SK-N-SH (cell line): ENCODE measurements around the gene RILPL1. TPM values are rescaled to one million over a fixed set of nuclear protein-coding genes. Genes with fewer than 3 reads are reported as not detected.

Experiments used
- CTCF ChIA-PET: fragments of 300-600, 350-600 bp; formaldehyde crosslinking; extraction: SDS; loops from one replicate; lab custom pipeline; 2021; lab: Yijun Ruan, JAX
- POLR2A ChIA-PET: fragments of 350-600 bp; sonication (Branson Sonifier 250); formaldehyde crosslinking; extraction: SDS; loops from one replicate; lab custom pipeline; 2020; ENCODE audit warnings: antibody characterized with exemption, inconsistent platforms; lab: Yijun Ruan, JAX
- DNase-seq: peaks from one replicate; pipeline ENCODE4 v3.0.0; 2012
- H2AFZ ChIP-seq: fragments of 200-600 bp; sonication (generic); 2 replicates; pipeline ENCODE4 v1.8.1; 2016; ENCODE audit warnings: antibody characterized with exemption, mild to moderate bottlenecking, low read depth
- H3F3A ChIP-seq: fragments of 200-600 bp; sonication (generic); replicated peaks from 2 replicates; pipeline ENCODE3; 2016; ENCODE audit warnings: antibody characterized with exemption, mild to moderate bottlenecking; ENCODE audit not compliant: insufficient read depth
- H3K27ac ChIP-seq, 2 experiments: fragments of 200-500 bp in 1 of 2; fragments of 200-600 bp in 1 of 2; sonication (Bioruptor generic) in 1 of 2; sonication (generic), shearing (Covaris generic) in 1 of 2; 2 replicates each; pipeline versions ENCODE4 v1.5.1 to v1.6.1; 2014 to 2016; ENCODE audit warnings: low read depth in 2 of 2, inconsistent platforms in 1 of 2, low read length in 1 of 2, mild to moderate bottlenecking in 1 of 2, mixed read lengths in 1 of 2
- H3K27me3 ChIP-seq: fragments of 200-600 bp; sonication (generic), shearing (Covaris generic); 2 replicates; pipeline ENCODE4 v1.6.1; 2016; ENCODE audit warnings: mixed run types; ENCODE audit not compliant: insufficient read depth
- H3K36me3 ChIP-seq, 2 experiments: fragments of 200-500 bp in 1 of 2; fragments of 200-600 bp in 1 of 2; sonication (Bioruptor generic) in 1 of 2; sonication (generic) in 1 of 2; replicated peaks in 1 of 2; 2 replicates each; pipeline versions ENCODE3 to v1.5.1; 2014 to 2016; ENCODE audit warnings: low read length in 1 of 2, mild to moderate bottlenecking in 1 of 2; ENCODE audit not compliant: insufficient read depth in 2 of 2, control insufficient read depth in 1 of 2
- H3K4me1 ChIP-seq, 2 experiments: fragments of 200-500 bp in 1 of 2; fragments of 200-600 bp in 1 of 2; sonication (Bioruptor generic) in 1 of 2; sonication (generic), shearing (Covaris generic) in 1 of 2; 2 replicates each; pipeline versions ENCODE4 v1.5.1 to v1.6.1; 2014 to 2016; ENCODE audit warnings: low read depth in 1 of 2, low read length in 1 of 2, mixed run types in 1 of 2; ENCODE audit not compliant: insufficient read depth in 2 of 2, control insufficient read depth in 1 of 2
- H3K4me2 ChIP-seq: fragments of 200-600 bp; sonication (generic), shearing (Covaris generic); 2 replicates; pipeline ENCODE4 v1.6.1; 2017; ENCODE audit warnings: mixed run types
- H3K4me3 ChIP-seq, 2 experiments: fragments of 200-500 bp in 1 of 2; fragments of 200-600 bp in 1 of 2; sonication (Bioruptor generic) in 1 of 2; sonication (generic), shearing (Covaris generic) in 1 of 2; 2 replicates each; pipeline versions ENCODE4 v1.5.1 to v1.8.1; 2014 to 2016; ENCODE audit warnings: low read depth in 2 of 2, inconsistent platforms in 1 of 2, low read length in 1 of 2, mild to moderate bottlenecking in 1 of 2, mixed read lengths in 1 of 2, moderate library complexity in 1 of 2
- H3K79me2 ChIP-seq: fragments of 200-600 bp; sonication (generic); 2 replicates; pipeline ENCODE4 v1.8.1; 2017; ENCODE audit warnings: mild to moderate bottlenecking; ENCODE audit not compliant: insufficient read depth
- H3K9ac ChIP-seq: fragments of 200-600 bp; sonication (generic); 2 replicates; pipeline ENCODE4 v1.6.1; 2017; ENCODE audit warnings: mixed run types
- H3K9me2 ChIP-seq: fragments of 200-600 bp; sonication (generic); 2 replicates; pipeline ENCODE4 v1.6.1; 2017; ENCODE audit warnings: mixed run types
- H3K9me3 ChIP-seq: fragments of 200-600 bp; sonication (generic); 2 replicates; pipeline ENCODE4 v1.6.1; 2017; ENCODE audit warnings: mixed run types, mild to moderate bottlenecking, moderate library complexity
- H4K20me1 ChIP-seq: fragments of 200-600 bp; sonication (generic); 2 replicates; pipeline ENCODE4 v1.6.1; 2017; ENCODE audit warnings: mild to moderate bottlenecking, mixed run types; ENCODE audit not compliant: insufficient read depth
- CHD2 ChIP-seq: fragments of 150-350 bp; IDR thresholded peaks from 2 replicates; pipeline ENCODE4 v1.6.1; 2018; ENCODE audit warnings: low read length; ENCODE audit not compliant: partially characterized antibody
- GATA2 ChIP-seq: sonication (generic); formaldehyde crosslinking; IDR thresholded peaks from 2 replicates; pipeline ENCODE4 v1.5.0; 2020; ENCODE audit warnings: mild to moderate bottlenecking, missing genetic modification reagents
- MXI1 ChIP-seq: IDR thresholded peaks from 2 replicates; pipeline ENCODE4 v1.6.1; 2012; ENCODE audit warnings: mild to moderate bottlenecking, low read depth, low read length, improper control_type of control experiment
- NRF1 ChIP-seq: IDR thresholded peaks from 2 replicates; pipeline ENCODE4 v1.6.1; 2012; ENCODE audit warnings: low read depth, mild to moderate bottlenecking, low read length
- RCOR1 ChIP-seq: fragments of 150-350 bp; IDR thresholded peaks from 2 replicates; pipeline ENCODE4 v1.6.1; 2017; ENCODE audit warnings: antibody characterized with exemption, low read length
- REST ChIP-seq: IDR thresholded peaks from 2 replicates; pipeline ENCODE4 v1.6.1; 2012; ENCODE audit warnings: mild to moderate bottlenecking, low read depth, low read length, moderate library complexity
- RFX5 ChIP-seq: IDR thresholded peaks from 2 replicates; pipeline ENCODE4 v1.6.1; 2012; ENCODE audit warnings: mild to moderate bottlenecking, improper control_type of control experiment, low read length
- RXRA ChIP-seq: IDR thresholded peaks from 2 replicates; pipeline ENCODE4 v1.4.0; 2012; ENCODE audit warnings: low read depth, mild to moderate bottlenecking, borderline replicate concordance
- SMC3 ChIP-seq: IDR thresholded peaks from 2 replicates; pipeline ENCODE4 v1.6.1; 2012; ENCODE audit warnings: low read depth, low read length, improper control_type of control experiment
- TCF12 ChIP-seq: IDR thresholded peaks from 2 replicates; pipeline ENCODE4 v1.4.0; 2012
- TEAD4 ChIP-seq: IDR thresholded peaks from 2 replicates; pipeline ENCODE4 v1.4.0; 2012; ENCODE audit warnings: mild to moderate bottlenecking, borderline replicate concordance; ENCODE audit not compliant: insufficient read depth
- WGBS: methylation state at CpG from one replicate; pipeline ENCODE4 v1.1.6; 2017; ENCODE audit warnings: low lambda C conversion rate; 5-methylcytosine and 5-hydroxymethylcytosine counted together
- polyA plus RNA-seq, 3 experiments: library from polyadenylated mRNA; depleted of rRNA; stranded (reverse); fragments of >200 nt; gene quantifications; 2 replicates each; pipeline ENCODE4 v1.2.3, GENCODE V29; 2012
- TF ChIP-seq, protein P1 (sequence below): IDR thresholded peaks from 2 replicates; pipeline ENCODE4 v1.4.0; 2012; ENCODE audit warnings: low read depth, borderline replicate concordance

The RILPL1 gene
- polyA plus RNA-seq, 1 of the 3 experiments (the other 2 are of a cell fraction) = 32.6 TPM

DNA sequence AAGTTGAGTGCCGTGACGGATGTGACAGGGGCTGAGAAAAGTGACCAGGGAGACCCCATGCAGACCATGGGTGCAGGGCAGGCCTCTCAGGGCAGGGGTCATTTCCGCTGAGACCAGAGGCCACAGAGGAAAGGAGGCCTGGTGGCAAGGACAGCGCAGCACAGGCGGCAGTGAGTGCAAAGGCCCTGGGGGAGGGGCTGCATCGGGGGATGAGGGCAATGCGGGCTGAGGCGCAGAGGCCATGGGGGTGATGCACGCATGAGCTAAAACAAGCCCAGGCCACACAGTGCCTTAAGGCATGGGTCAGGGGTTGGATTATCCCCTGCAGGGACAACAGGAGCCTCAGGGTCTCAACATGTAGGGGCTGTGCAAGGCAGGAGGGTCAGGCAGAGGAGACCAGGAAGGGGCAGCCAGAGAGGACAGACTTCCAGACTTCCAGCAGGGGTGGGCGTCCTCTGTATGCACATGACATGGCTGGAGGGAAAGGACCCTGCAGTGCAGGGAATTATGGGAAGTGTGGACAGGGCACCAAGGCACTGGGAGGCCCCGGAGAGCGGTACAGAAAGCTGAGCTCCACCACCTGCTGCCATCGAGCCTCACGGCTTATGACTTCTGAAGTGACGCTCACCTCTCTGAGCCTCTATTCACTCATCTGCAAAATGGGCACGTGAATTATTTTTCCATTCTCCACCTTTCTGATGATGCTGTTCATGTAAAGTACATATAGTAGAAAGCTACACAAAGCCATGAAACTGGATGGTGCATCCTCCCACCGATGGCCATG, 27.3 kb downstream of the RILPL1 start:
- Histone ChIP-seq H3K36me3 (no peaks in the 10 kb centered on the region), H3K4me3 (no peak overlapping the region), H3K4me1 (no peaks in the 10 kb centered on the region), H3F3A (no peaks in the 10 kb centered on the region), H3K9me2 (no peaks in the 10 kb centered on the region), H3K27me3 (no peaks in the 10 kb centered on the region), H3K4me2 (no peak overlapping the region), H4K20me1 (no peaks in the 10 kb centered on the region), H2AFZ (no peak overlapping the region), H3K9me3 (no peaks in the 10 kb centered on the region), H3K79me2 (0 out of 2 replicates have a peak, but pooled peaks cover 13% of the 10 kb centered on the region), H3K9ac (no peak overlapping the region), H3K27ac (no peak overlapping the region)
- WGBS = 95% methylated on average over 17 of the region's 17 CpGs
- no peak for TF ChIP-seq TCF12
- TF ChIP-seq GATA2 (CRISPR knock-in tag) = no peak
- TF ChIP-seq RCOR1 = no peak
- TF ChIP-seq REST = no peak
- no peak for TF ChIP-seq TEAD4
- TF ChIP-seq CHD2 = no peak
- no peak for TF ChIP-seq NRF1
- TF ChIP-seq, protein P1, sequence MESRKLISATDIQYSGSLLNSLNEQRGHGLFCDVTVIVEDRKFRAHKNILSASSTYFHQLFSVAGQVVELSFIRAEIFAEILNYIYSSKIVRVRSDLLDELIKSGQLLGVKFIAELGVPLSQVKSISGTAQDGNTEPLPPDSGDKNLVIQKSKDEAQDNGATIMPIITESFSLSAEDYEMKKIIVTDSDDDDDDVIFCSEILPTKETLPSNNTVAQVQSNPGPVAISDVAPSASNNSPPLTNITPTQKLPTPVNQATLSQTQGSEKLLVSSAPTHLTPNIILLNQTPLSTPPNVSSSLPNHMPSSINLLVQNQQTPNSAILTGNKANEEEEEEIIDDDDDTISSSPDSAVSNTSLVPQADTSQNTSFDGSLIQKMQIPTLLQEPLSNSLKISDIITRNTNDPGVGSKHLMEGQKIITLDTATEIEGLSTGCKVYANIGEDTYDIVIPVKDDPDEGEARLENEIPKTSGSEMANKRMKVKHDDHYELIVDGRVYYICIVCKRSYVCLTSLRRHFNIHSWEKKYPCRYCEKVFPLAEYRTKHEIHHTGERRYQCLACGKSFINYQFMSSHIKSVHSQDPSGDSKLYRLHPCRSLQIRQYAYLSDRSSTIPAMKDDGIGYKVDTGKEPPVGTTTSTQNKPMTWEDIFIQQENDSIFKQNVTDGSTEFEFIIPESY = no peak
- TF ChIP-seq RXRA = no peak
- no peak for TF ChIP-seq SMC3
- no peak for TF ChIP-seq RFX5
- TF ChIP-seq MXI1 = no peak
- POLR2A ChIA-PET = no interaction called here
- CTCF ChIA-PET = interaction anchor here (1.5 to 1.6 kb wide), 2 partner anchors 9 to 14 kb away, joined by 3 to 5 read pairs; no protein-coding TSS in a partner anchor
- DNase-seq = no peak
